Colon (tissue), 2 donors: ENCODE measurements around the gene GALNT10.

Experiments used
- FAIRE-seq: peaks from 2 replicates; lab custom pipeline; 2012; peaks lifted over from hg19 to GRCh38; lab: Jason Lieb, UNC
- donor health status: control.
- donor health status: control.

GALNT10 gene

GRCh38 chr5:154268073-154268472 lies 77.5 kb downstream of the GALNT10 start:
- FAIRE-seq: no peak

GRCh38 chr5:154269414-154269813 lies 78.9 kb downstream of the GALNT10 start:
- no peak for FAIRE-seq

- no peak for FAIRE-seq
These were observed 80.9 kb downstream of the GALNT10 start for GRCh38 chr5:154271466-154271865.

- no peak for FAIRE-seq
These were observed 81.5 kb downstream of the GALNT10 start for GRCh38 chr5:154271936-154272514.

- FAIRE-seq: no peak
These were observed 82.6 kb downstream of the GALNT10 start for GRCh38 chr5:154273028-154273617.

- FAIRE-seq: no peak
These were observed 83.7 kb downstream of the GALNT10 start for GRCh38 chr5:154273963-154274827.

- no peak for FAIRE-seq
These were observed 84.3 kb downstream of the GALNT10 start for GRCh38 chr5:154274828-154275185.

GRCh38 chr5:154275566-154275965 lies 85.0 kb downstream of the GALNT10 start:
- FAIRE-seq: no peak

GRCh38 chr5:154276261-154276972 lies 85.9 kb downstream of the GALNT10 start:
- FAIRE-seq: no peak

- no peak for FAIRE-seq
These were observed 86.4 kb downstream of the GALNT10 start for GRCh38 chr5:154276973-154277331.

- FAIRE-seq: no peak
These were observed 87.0 kb downstream of the GALNT10 start for GRCh38 chr5:154277499-154277898.

- no peak for FAIRE-seq
These were observed 87.7 kb downstream of the GALNT10 start for GRCh38 chr5:154278186-154278585.

GRCh38 chr5:154278908-154279307 lies 88.4 kb downstream of the GALNT10 start:
- no peak for FAIRE-seq

- FAIRE-seq: no peak
These were observed 93.9 kb downstream of the GALNT10 start for GRCh38 chr5:154284433-154284832.

- no peak for FAIRE-seq
These were observed 95.3 kb downstream of the GALNT10 start for GRCh38 chr5:154285661-154286408.

GRCh38 chr5:154286557-154286956 lies 96.0 kb downstream of the GALNT10 start:
- FAIRE-seq: no peak

GRCh38 chr5:154287136-154287535 lies 96.6 kb downstream of the GALNT10 start:
- FAIRE-seq: no peak

GRCh38 chr5:154288145-154288544 lies 97.6 kb downstream of the GALNT10 start:
- no peak for FAIRE-seq

GRCh38 chr5:154291917-154292316 lies 101.4 kb downstream of the GALNT10 start:
- no peak for FAIRE-seq

GRCh38 chr5:154293219-154293618 lies 102.7 kb downstream of the GALNT10 start:
- no peak for FAIRE-seq

GRCh38 chr5:154295551-154295950 lies 105.0 kb downstream of the GALNT10 start:
- FAIRE-seq: no peak

- FAIRE-seq: no peak
These were observed 106.1 kb downstream of the GALNT10 start for GRCh38 chr5:154296525-154297159.
